ENCODE data around the gene SPATA20. TPM values are rescaled to one million over a fixed set of nuclear protein-coding genes. Genes with fewer than 3 reads are reported as not detected.

SPATA20 gene
- total and polyA plus RNA-seq, 7 experiments from 2014 or later = 3.7 to 19.4 (median 15.8) TPM

DNA sequence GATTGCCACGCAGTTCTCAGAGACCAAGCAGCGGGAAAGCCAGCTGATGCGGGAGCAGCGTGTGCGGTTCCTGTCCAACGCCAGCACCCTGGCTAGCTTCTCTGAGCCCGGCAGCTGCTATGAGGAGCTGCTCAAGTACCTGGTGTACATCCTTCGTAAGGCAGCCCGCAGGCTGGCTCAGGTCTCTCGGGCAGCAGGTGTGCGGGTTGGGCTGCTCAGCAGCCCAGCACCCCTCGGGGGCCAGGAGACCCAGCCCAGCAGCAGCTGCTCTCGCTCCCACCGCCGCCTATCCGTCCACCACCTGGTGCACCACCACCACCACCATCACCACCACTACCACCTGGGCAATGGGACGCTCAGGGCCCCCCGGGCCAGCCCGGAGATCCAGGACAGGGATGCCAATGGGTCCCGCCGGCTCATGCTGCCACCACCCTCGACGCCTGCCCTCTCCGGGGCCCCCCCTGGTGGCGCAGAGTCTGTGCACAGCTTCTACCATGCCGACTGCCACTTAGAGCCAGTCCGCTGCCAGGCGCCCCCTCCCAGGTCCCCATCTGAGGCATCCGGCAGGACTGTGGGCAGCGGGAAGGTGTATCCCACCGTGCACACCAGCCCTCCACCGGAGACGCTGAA is 28.7 kb downstream of the SPATA20 start:
- intact Hi-C loops (cut with micrococcal nuclease) = no loop called here
- H3K4me1 Mint-ChIP-seq = peaks cover 0 to 4% (median 0%) of the 10 kb centered on the region in 7 donors
- no peak for DNase-seq
- ATAC-seq = no peak
- POLR2A ChIA-PET = no interaction called here
- H3K4me3 Mint-ChIP-seq = no peak overlapping the region
- CTCF ChIA-PET = interaction anchor here (1.0 kb wide), 1 partner anchor 61 kb away, joined by 3 read pairs; no protein-coding TSS in a partner anchor
- peaks cover 0 to 2% (median 0%) of the 10 kb centered on the region in 11 donors for H3K9me3 Mint-ChIP-seq
- no peak overlapping the region for H3K27ac Mint-ChIP-seq
- Histone ChIP-seq H3K36me3 (ENCODE audit: control insufficient read depth in 2 of 3, insufficient read depth in 3 of 3, low read length in 3 of 3) (no peaks in the 10 kb centered on the region), H3K27me3 (ENCODE audit: control insufficient read depth in 2 of 2, insufficient read depth in 2 of 2, low read length in 2 of 2) (no peaks in the 10 kb centered on the region), H3K9me3 (ENCODE audit: control insufficient read depth in 2 of 3, low read length in 3 of 3) (no peaks in the 10 kb centered on the region), H3K4me1 (ENCODE audit: control insufficient read depth in 2 of 2, insufficient read depth in 2 of 2, low read length in 2 of 2) (no peaks in the 10 kb centered on the region), H3K4me3 (ENCODE audit: low read length) (no peak overlapping the region), H3K27ac (ENCODE audit: low read depth, low read length) (no peak overlapping the region)
- H3K36me3 Mint-ChIP-seq = no peaks in the 10 kb centered on the region
- peaks cover 0 to 13% (median 9%) of the 10 kb centered on the region in 5 donors for H3K27me3 Mint-ChIP-seq

DNA sequence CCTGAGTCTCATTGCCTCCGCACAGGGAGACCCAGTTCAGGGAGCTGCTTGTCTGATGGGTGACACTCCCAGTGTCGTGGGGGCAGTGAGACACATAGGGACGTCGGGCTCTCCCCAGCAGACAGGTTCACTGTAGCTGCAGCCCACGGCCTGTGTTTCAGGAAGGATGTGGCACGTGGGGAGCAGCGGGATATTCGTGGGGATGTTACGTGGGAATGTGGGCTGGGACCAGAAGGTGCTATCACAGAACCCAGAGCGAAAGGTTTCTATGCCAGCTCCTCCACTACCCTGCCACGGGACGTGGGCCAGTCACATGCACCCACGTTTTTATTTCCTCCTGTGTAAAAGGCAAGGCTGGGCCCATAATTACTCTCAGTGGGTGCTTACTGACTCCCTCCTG is 29.9 kb downstream of the SPATA20 start:
- DNase-seq = no peak
- no peaks in the 10 kb centered on the region for H3K4me1 ChIP-seq (ENCODE audit: control insufficient read depth in 2 of 2, insufficient read depth in 2 of 2, low read length in 2 of 2)
- peaks cover 0 to 13% (median 9%) of the 10 kb centered on the region in 5 donors for H3K27me3 Mint-ChIP-seq
- no peak for ATAC-seq
- no peak overlapping the region for H3K27ac ChIP-seq (ENCODE audit: low read depth, low read length)
- intact Hi-C loops (cut with micrococcal nuclease) = no loop called here
- H3K27me3 ChIP-seq (ENCODE audit: control insufficient read depth in 2 of 2, insufficient read depth in 2 of 2, low read length in 2 of 2) = no peaks in the 10 kb centered on the region
- H3K36me3 Mint-ChIP-seq = no peaks in the 10 kb centered on the region
- H3K9me3 ChIP-seq (ENCODE audit: control insufficient read depth in 2 of 3, low read length in 3 of 3) = no peaks in the 10 kb centered on the region
- no peak overlapping the region for H3K27ac Mint-ChIP-seq
- H3K4me3 ChIP-seq (ENCODE audit: low read length) = no peak overlapping the region
- no peaks in the 10 kb centered on the region for H3K36me3 ChIP-seq (ENCODE audit: control insufficient read depth in 2 of 3, insufficient read depth in 3 of 3, low read length in 3 of 3)
- peaks cover 0 to 2% (median 0%) of the 10 kb centered on the region in 11 donors for H3K9me3 Mint-ChIP-seq
- ChIA-PET POLR2A (no interaction called here), CTCF (no interaction called here)
- H3K4me1 Mint-ChIP-seq = peaks cover 0 to 3% (median 0%) of the 10 kb centered on the region in 7 donors
- H3K4me3 Mint-ChIP-seq = no peak overlapping the region

DNA sequence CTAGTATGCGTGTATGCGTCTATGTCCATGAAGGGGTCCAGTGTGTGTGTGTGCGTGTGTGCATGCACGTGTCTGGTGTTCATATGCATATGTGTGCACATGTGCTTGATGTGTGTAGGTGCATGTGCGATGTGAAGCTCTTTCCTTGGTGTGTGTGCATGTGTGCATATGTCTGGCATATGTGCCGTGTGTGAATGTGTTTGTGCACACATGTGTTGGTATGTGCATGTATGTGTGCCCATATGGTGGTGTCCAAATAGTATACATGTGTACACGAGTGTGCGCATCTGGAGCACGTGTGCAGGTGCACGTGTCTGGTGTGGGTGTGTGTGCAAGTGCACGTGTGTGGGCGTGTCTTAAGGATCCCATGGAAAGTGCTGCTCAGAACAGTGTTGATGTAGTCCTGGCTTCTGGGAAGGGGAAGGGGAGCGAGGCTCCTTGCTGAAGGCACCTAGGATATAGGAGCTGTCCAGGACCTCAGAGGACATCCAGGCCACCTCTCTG is 30.5 kb downstream of the SPATA20 start:
- H3K27me3 ChIP-seq (ENCODE audit: control insufficient read depth in 2 of 2, insufficient read depth in 2 of 2, low read length in 2 of 2) = no peaks in the 10 kb centered on the region
- no peaks in the 10 kb centered on the region for H3K36me3 ChIP-seq (ENCODE audit: control insufficient read depth in 2 of 3, insufficient read depth in 3 of 3, low read length in 3 of 3)
- Mint-ChIP-seq H3K9me3 (peaks cover 0 to 2% (median 0%) of the 10 kb centered on the region in 11 donors), H3K27ac (no peak overlapping the region), H3K36me3 (no peaks in the 10 kb centered on the region), H3K4me3 (no peak overlapping the region), H3K27me3 (peaks cover 3 to 13% (median 9%) of the 10 kb centered on the region in 5 donors), H3K4me1 (peaks cover 0 to 2% (median 0%) of the 10 kb centered on the region in 7 donors)
- ATAC-seq (no peak), DNase-seq (no peak)
- no peak overlapping the region for H3K27ac ChIP-seq (ENCODE audit: low read depth, low read length)
- H3K9me3 ChIP-seq (ENCODE audit: control insufficient read depth in 2 of 3, low read length in 3 of 3) = no peaks in the 10 kb centered on the region
- no peaks in the 10 kb centered on the region for H3K4me1 ChIP-seq (ENCODE audit: control insufficient read depth in 2 of 2, insufficient read depth in 2 of 2, low read length in 2 of 2)
- CTCF ChIA-PET = no interaction called here
- POLR2A ChIA-PET = no interaction called here
- intact Hi-C loops (cut with micrococcal nuclease) = no loop called here
- H3K4me3 ChIP-seq (ENCODE audit: low read length) = no peak overlapping the region

GRCh38 chr17:50578173-50578572 is 31.2 kb downstream of the SPATA20 start:
- intact Hi-C loops (cut with micrococcal nuclease) = no loop called here
- H3K36me3 ChIP-seq (ENCODE audit: control insufficient read depth in 2 of 3, insufficient read depth in 3 of 3, low read length in 3 of 3) = no peaks in the 10 kb centered on the region
- DNase-seq (no peak), ATAC-seq (no peak)
- H3K4me3 Mint-ChIP-seq = no peak overlapping the region
- ChIA-PET CTCF (no interaction called here), POLR2A (no interaction called here)
- H3K27me3 Mint-ChIP-seq = peaks cover 6 to 16% (median 9%) of the 10 kb centered on the region in 5 donors
- H3K9me3 Mint-ChIP-seq = peaks cover 0 to 2% (median 0%) of the 10 kb centered on the region in 11 donors
- no peak overlapping the region for H3K4me3 ChIP-seq (ENCODE audit: low read length)
- no peak overlapping the region for H3K27ac Mint-ChIP-seq
- H3K9me3 ChIP-seq (ENCODE audit: control insufficient read depth in 2 of 3, low read length in 3 of 3) = no peaks in the 10 kb centered on the region
- no peaks in the 10 kb centered on the region for H3K27me3 ChIP-seq (ENCODE audit: control insufficient read depth in 2 of 2, insufficient read depth in 2 of 2, low read length in 2 of 2)
- peaks cover 0 to 2% (median 0%) of the 10 kb centered on the region in 7 donors for H3K4me1 Mint-ChIP-seq
- no peak overlapping the region for H3K27ac ChIP-seq (ENCODE audit: low read depth, low read length)
- no peaks in the 10 kb centered on the region for H3K4me1 ChIP-seq (ENCODE audit: control insufficient read depth in 2 of 2, insufficient read depth in 2 of 2, low read length in 2 of 2)
- H3K36me3 Mint-ChIP-seq = no peaks in the 10 kb centered on the region

DNA sequence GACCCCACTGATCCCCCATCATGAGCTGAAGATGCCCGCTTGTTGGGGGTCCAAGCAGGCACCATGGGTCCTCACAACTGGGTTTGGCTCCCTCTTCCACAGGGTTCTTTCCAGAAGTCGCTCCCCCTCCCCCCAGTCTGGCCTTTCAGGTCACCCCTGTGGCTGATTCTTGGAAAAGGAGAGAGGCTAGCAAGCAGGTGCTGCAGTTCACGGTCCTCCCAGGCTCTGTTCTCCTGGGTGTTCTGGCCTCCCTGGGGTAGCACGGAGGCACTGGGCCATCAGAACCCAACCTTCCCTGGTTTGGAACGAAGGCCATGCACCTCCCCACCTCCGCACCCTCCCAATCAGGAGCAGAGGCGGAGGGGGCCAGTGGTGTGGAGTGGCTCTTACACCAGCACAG is 32.4 kb downstream of the SPATA20 start:
- POLR2A ChIA-PET = no interaction called here
- no peak overlapping the region for H3K4me3 ChIP-seq (ENCODE audit: low read length)
- Mint-ChIP-seq H3K9me3 (peaks cover 0 to 2% (median 0%) of the 10 kb centered on the region in 11 donors), H3K27me3 (peaks cover 6 to 26% (median 13%) of the 10 kb centered on the region in 5 donors), H3K4me1 (peaks cover 0 to 2% (median 0%) of the 10 kb centered on the region in 7 donors), H3K36me3 (no peaks in the 10 kb centered on the region), H3K27ac (no peak overlapping the region), H3K4me3 (no peak overlapping the region)
- DNase-seq (no peak), ATAC-seq (no peak)
- H3K36me3 ChIP-seq (ENCODE audit: control insufficient read depth in 2 of 3, insufficient read depth in 3 of 3, low read length in 3 of 3) = no peaks in the 10 kb centered on the region
- intact Hi-C loops (cut with micrococcal nuclease) = no loop called here
- H3K4me1 ChIP-seq (ENCODE audit: control insufficient read depth in 2 of 2, insufficient read depth in 2 of 2, low read length in 2 of 2) = no peaks in the 10 kb centered on the region
- CTCF ChIA-PET = no interaction called here
- no peak overlapping the region for H3K27ac ChIP-seq (ENCODE audit: low read depth, low read length)
- H3K9me3 ChIP-seq (ENCODE audit: control insufficient read depth in 2 of 3, low read length in 3 of 3) = no peaks in the 10 kb centered on the region
- no peaks in the 10 kb centered on the region for H3K27me3 ChIP-seq (ENCODE audit: control insufficient read depth in 2 of 2, insufficient read depth in 2 of 2, low read length in 2 of 2)

- Histone ChIP-seq H3K27ac (ENCODE audit: low read depth, low read length) (no peak overlapping the region), H3K27me3 (ENCODE audit: control insufficient read depth in 2 of 2, insufficient read depth in 2 of 2, low read length in 2 of 2) (no peaks in the 10 kb centered on the region), H3K4me3 (ENCODE audit: low read length) (no peak overlapping the region), H3K9me3 (ENCODE audit: control insufficient read depth in 2 of 3, low read length in 3 of 3) (no peaks in the 10 kb centered on the region), H3K4me1 (ENCODE audit: control insufficient read depth in 2 of 2, insufficient read depth in 2 of 2, low read length in 2 of 2) (no peaks in the 10 kb centered on the region), H3K36me3 (ENCODE audit: control insufficient read depth in 2 of 3, insufficient read depth in 3 of 3, low read length in 3 of 3) (no peaks in the 10 kb centered on the region)
- Mint-ChIP-seq H3K27ac (no peak overlapping the region), H3K4me3 (no peak overlapping the region), H3K9me3 (peaks cover 0 to 2% (median 0%) of the 10 kb centered on the region in 11 donors), H3K27me3 (peaks cover 6 to 29% (median 13%) of the 10 kb centered on the region in 5 donors), H3K4me1 (peaks cover 0 to 2% (median 0%) of the 10 kb centered on the region in 7 donors), H3K36me3 (no peaks in the 10 kb centered on the region)
- ChIA-PET CTCF (no interaction called here), POLR2A (no interaction called here)
- ATAC-seq = no peak
- intact Hi-C loops (cut with micrococcal nuclease) = no loop called here
- DNase-seq = no peak
Observed at GRCh38 chr17:50580646-50581045, 33.7 kb downstream of the SPATA20 start.

DNA sequence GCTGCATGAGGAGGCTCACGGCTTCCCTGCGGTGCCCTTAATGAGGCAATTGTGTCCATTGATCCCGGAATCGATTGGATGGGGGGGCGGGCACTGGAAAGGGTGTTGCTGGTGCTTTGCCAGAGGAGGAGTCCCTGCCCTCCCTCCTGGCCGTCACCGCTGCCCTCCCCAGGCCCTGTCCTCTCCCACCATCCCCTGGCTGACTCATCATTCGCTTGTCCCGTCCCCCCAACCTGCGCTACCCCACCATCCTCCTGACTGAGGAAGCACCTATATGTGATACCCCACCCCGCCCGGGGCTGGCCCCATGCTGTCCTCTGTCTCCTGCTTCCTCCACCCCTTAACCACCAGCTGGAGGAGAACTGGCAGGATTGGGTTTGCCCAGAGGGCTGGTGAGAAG is 34.3 kb downstream of the SPATA20 start:
- intact Hi-C loops (cut with micrococcal nuclease) = no loop called here
- ATAC-seq = no peak
- Histone ChIP-seq H3K9me3 (ENCODE audit: control insufficient read depth in 2 of 3, low read length in 3 of 3) (no peaks in the 10 kb centered on the region), H3K4me3 (ENCODE audit: low read length) (no peak overlapping the region), H3K27me3 (ENCODE audit: control insufficient read depth in 2 of 2, insufficient read depth in 2 of 2, low read length in 2 of 2) (no peaks in the 10 kb centered on the region), H3K4me1 (ENCODE audit: control insufficient read depth in 2 of 2, insufficient read depth in 2 of 2, low read length in 2 of 2) (no peaks in the 10 kb centered on the region), H3K36me3 (ENCODE audit: control insufficient read depth in 2 of 3, insufficient read depth in 3 of 3, low read length in 3 of 3) (no peaks in the 10 kb centered on the region), H3K27ac (ENCODE audit: low read depth, low read length) (no peak overlapping the region)
- DNase-seq = no peak
- Mint-ChIP-seq H3K27ac (no peak overlapping the region), H3K4me1 (peaks cover 0 to 2% (median 0%) of the 10 kb centered on the region in 7 donors), H3K36me3 (no peaks in the 10 kb centered on the region), H3K9me3 (peaks cover 0 to 2% (median 0%) of the 10 kb centered on the region in 11 donors), H3K27me3 (peaks cover 6 to 29% (median 13%) of the 10 kb centered on the region in 5 donors), H3K4me3 (no peak overlapping the region)
- ChIA-PET POLR2A (no interaction called here), CTCF (no interaction called here)
